SK-N-SH treated with all-trans-retinoic acid at 6 μM for 48 hours (cell line): ENCODE data around the gene MMS19.

Experiments
- GLIS3 ChIP-seq: fragments of 250-450 bp; sonication (Bioruptor Pico); IDR thresholded peaks from 2 replicates; pipeline ENCODE4 v1.5.0; 2020; ENCODE audit warnings: mild to moderate bottlenecking, moderate library complexity
- TCF4 ChIP-seq: fragments of 250-450 bp; sonication (Bioruptor Pico); IDR thresholded peaks from 2 replicates; pipeline ENCODE4 v1.8.0; 2021; ENCODE audit warnings: mild to moderate bottlenecking, moderate library complexity, borderline replicate concordance
- TF ChIP-seq, protein P1 (sequence below): fragments of 250-450 bp; sonication (Bioruptor Pico); IDR thresholded peaks from 2 replicates; pipeline ENCODE4 v1.5.0; 2020; ENCODE audit warnings: mild to moderate bottlenecking, moderate library complexity

DNA sequence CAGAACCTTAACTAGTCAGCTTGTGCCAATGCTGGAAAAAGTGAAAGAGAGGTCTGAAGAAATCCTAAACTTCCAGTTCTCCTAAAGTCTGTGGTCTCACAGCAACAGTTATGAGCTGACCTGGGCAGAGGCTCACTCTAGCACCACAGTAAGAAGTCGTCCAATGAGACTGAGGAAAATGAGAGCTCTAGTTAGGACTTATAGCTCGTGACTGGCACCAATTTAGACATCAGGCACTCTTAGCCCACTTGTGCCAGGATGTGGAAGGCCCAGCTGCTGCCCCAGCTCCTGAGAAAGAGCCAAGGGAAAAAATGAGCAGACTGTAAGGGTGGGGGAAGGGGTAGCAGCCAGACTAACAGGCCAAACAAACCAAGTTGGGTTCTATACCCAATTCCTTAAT lies 7.6 kb downstream of the MMS19 start:
- TF ChIP-seq GLIS3 (CRISPR knock-in tag) (no peak), TCF4 (CRISPR knock-in tag) (no peak)
- TF ChIP-seq, protein P1, sequence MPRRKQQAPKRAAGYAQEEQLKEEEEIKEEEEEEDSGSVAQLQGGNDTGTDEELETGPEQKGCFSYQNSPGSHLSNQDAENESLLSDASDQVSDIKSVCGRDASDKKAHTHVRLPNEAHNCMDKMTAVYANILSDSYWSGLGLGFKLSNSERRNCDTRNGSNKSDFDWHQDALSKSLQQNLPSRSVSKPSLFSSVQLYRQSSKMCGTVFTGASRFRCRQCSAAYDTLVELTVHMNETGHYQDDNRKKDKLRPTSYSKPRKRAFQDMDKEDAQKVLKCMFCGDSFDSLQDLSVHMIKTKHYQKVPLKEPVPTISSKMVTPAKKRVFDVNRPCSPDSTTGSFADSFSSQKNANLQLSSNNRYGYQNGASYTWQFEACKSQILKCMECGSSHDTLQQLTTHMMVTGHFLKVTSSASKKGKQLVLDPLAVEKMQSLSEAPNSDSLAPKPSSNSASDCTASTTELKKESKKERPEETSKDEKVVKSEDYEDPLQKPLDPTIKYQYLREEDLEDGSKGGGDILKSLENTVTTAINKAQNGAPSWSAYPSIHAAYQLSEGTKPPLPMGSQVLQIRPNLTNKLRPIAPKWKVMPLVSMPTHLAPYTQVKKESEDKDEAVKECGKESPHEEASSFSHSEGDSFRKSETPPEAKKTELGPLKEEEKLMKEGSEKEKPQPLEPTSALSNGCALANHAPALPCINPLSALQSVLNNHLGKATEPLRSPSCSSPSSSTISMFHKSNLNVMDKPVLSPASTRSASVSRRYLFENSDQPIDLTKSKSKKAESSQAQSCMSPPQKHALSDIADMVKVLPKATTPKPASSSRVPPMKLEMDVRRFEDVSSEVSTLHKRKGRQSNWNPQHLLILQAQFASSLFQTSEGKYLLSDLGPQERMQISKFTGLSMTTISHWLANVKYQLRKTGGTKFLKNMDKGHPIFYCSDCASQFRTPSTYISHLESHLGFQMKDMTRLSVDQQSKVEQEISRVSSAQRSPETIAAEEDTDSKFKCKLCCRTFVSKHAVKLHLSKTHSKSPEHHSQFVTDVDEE (CRISPR knock-in tag), result no peak
